ENCODE measurements around the gene ANO2.
"Not testable (repeated sequence)": the region's sequence is repeated elsewhere in the genome, so short reads cannot be mapped to it uniquely, and the experiment has no call there.

Gene ANO2

GRCh38 chr12:5682581-5682980 is 262.5 kb downstream of the ANO2 start:
- no peak for DNase-seq (ENCODE audit: low read depth)
- no peak for TF ChIP-seq CTCF (IDR thresholded peaks at IDR 0.05; ENCODE audit: insufficient read depth, low read depth, low read length, missing control alignments)
- H3K4me3 ChIP-seq (ENCODE audit: low read depth, low read length) = no peak overlapping the region

- no peak overlapping the region for H3K4me3 ChIP-seq (ENCODE audit: low read depth, low read length)
- TF ChIP-seq CTCF (IDR thresholded peaks at IDR 0.05; ENCODE audit: insufficient read depth, low read depth, low read length, missing control alignments) = no peak
Observed at GRCh38 chr12:5678176-5678575, 266.9 kb downstream of the ANO2 start.

GRCh38 chr12:5669624-5670023 is 275.4 kb downstream of the ANO2 start:
- DNase-seq (ENCODE audit: low read depth); H3K4me3 ChIP-seq (ENCODE audit: low read depth, low read length): not testable (repeated sequence)

More at GRCh38 chr12:5678176-5678575, 266.9 kb downstream of the ANO2 start:
- DNase-seq (ENCODE audit: low read depth) = no peak

GRCh38 chr12:5665615-5666014 is 279.4 kb downstream of the ANO2 start:
- no peak overlapping the region for H3K4me3 ChIP-seq (ENCODE audit: low read depth, low read length)
- no peak for DNase-seq (ENCODE audit: low read depth)
- no peak for TF ChIP-seq CTCF (IDR thresholded peaks at IDR 0.05; ENCODE audit: insufficient read depth, low read depth, low read length, missing control alignments)

- TF ChIP-seq CTCF (IDR thresholded peaks at IDR 0.05; ENCODE audit: insufficient read depth, low read depth, low read length, missing control alignments) = no peak
Observed at GRCh38 chr12:5661811-5662210, 283.2 kb downstream of the ANO2 start.

GRCh38 chr12:5660238-5660637 is 284.8 kb downstream of the ANO2 start:
- no peak for TF ChIP-seq CTCF (IDR thresholded peaks at IDR 0.05; ENCODE audit: insufficient read depth, low read depth, low read length, missing control alignments)
- H3K4me3 ChIP-seq (ENCODE audit: low read depth, low read length) = no peak overlapping the region
- DNase-seq (ENCODE audit: low read depth) = no peak

More at GRCh38 chr12:5661811-5662210, 283.2 kb downstream of the ANO2 start:
- DNase-seq (ENCODE audit: low read depth) = no peak
- H3K4me3 ChIP-seq (ENCODE audit: low read depth, low read length) = no peak overlapping the region

- not testable (repeated sequence) for H3K4me3 ChIP-seq (ENCODE audit: low read depth, low read length)
Observed at GRCh38 chr12:5658339-5658941, 286.6 kb downstream of the ANO2 start.

GRCh38 chr12:5656836-5657235 is 288.2 kb downstream of the ANO2 start:
- no peak for DNase-seq (ENCODE audit: low read depth)
- H3K4me3 ChIP-seq (ENCODE audit: low read depth, low read length) = no peak overlapping the region
- no peak for TF ChIP-seq CTCF (IDR thresholded peaks at IDR 0.05; ENCODE audit: insufficient read depth, low read depth, low read length, missing control alignments)

More at GRCh38 chr12:5658339-5658941, 286.6 kb downstream of the ANO2 start:
- DNase-seq (ENCODE audit: low read depth) = not testable (repeated sequence)

Data from GM12865 (cell line).